GM19372 (cell line): ENCODE data around the gene CCR1.
"Not testable (repeated sequence)": the region's sequence is repeated elsewhere in the genome, so short reads cannot be mapped to it uniquely, and the experiment has no call there.

ENCODE experiments used
- ATAC-seq: cut with Tn5 transposase; IDR thresholded peaks from one replicate; pipeline ENCODE4 v1.9.1; 2021; ENCODE audit warnings: mild to moderate bottlenecking, low read depth, moderate library complexity; ENCODE audit not compliant: unreplicated experiment

The CCR1 gene

DNA sequence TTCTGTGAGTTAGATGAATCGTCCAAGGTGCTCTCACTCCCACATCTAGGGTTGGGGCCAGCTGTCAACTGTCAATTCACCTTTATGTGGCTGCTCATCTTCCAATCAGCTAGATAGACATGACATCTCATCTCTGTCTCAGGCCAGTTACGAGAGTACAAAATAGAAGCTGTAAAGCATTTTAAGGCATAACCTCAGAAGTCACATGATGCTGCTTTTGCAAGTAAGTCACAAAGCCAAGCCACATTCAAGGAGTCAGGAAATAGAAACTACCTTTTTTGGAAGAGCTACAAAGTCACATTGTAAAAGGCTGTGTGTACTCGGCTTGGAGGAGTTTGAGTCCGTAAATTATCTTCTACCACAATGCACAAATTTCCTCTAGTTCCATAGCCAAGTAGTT is 5.1 kb upstream of the CCR1 start:
- no peak for ATAC-seq

- no peak for ATAC-seq
Measured at GRCh38 chr3:46212101-46212500, 4.0 kb upstream of the CCR1 start.

DNA sequence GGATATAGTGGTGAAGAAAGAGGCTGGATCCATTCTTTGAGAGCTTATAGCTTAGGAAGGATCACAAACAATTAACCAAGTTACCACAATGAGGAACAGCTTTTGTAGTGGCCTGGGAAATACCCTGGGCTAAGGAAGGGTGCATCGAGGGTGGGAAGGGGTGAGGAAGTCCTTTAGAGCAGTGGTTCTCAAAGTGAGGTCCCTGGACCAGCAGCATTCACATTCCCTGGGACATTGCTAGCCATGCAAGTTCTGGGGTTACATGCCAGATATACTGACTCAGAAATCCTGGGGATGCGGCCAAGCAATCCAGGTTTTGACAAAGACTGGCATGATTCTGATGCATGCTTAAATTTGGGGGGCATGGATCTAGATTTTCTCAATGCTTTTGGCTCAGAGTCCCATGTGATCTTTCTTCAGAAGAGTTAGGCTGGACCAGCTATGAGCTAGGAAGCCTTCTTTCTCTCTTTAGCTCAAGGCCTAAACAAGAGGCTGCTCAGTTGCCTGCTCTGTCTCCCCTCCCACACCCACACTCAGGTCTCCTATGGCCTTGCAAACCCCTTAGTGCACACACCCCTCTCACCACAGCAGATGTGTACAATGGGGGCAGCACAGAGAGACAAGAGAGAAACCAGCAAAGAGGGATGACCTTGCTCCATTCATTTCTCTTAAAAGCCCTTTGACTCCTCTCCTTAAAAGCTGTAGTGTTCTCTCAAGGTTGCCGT is 1.8 kb upstream of the CCR1 start:
- no peak for ATAC-seq

- no peak for ATAC-seq
Measured at GRCh38 chr3:46209053-46209452, 940 bp upstream of the CCR1 start.

- ATAC-seq: not testable (repeated sequence)
Measured at GRCh38 chr3:46207514-46207913, 599 bp downstream of the CCR1 start.

DNA sequence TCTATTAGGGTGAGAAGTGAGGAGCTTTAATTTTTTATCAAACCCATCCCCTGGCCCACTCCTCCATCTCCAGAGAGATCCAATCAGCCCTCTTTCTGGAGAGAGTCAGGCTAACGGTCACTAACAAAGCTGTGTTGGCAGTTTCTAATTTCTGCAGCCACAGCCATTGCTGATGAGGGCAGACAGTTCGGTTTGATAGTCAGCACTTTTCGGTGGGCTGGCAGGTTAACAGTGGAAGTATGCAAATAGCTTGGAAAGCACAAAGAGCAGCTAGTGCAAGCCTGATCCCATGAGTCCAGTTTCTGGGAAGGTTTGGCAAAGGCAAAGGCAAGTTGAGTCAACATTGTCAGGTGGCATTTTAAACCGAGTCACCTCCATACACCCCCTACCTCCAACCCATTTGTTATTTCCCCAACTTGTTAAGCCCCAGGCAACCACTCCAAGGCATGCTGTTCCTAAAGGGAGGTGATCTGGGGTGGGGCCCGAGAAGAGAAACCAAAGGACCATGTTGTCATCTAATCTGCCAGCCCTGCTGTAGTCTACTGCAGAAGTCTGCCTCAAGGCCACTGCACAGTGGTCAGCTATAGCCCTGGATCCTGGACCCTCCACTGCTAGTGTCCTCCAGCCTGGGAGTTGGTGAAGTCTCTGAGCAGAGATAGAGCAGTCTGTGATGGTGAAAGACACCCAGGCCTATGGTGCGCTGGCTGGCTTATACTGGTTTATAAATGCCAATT is 1.7 kb downstream of the CCR1 start:
- no peak for ATAC-seq

DNA sequence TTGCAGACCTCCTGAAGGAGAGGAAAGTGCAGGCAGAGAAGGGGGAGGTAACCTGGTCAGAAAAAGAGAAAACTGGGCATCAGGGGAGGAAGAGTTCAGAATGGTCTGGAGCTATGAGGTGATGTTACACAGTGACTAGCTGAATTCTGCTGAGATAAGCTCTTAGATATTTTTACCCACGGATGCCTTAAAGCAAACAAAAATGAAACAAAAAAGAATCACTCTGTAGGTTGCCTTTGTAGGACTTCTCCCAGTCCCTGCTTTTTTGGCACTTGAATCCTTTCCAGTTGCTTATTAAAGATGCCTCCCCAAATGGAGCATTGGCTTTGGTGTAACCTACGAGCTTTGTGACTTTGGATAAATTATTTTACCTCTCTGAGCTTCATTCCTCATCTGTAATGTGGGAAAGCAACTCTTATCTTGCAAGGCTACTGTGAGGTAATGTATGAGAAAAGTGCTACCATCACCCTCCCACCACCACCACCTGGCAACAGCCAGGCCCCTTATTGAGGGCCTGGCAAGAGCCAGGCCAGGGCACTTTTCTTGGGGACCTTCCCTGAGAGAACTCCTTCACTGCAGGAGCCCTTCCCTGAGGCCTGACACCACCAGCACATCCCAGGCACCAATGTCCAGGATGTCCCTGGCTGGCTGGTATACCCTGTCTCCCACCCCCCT is 2.7 kb downstream of the CCR1 start:
- ATAC-seq: no peak

DNA sequence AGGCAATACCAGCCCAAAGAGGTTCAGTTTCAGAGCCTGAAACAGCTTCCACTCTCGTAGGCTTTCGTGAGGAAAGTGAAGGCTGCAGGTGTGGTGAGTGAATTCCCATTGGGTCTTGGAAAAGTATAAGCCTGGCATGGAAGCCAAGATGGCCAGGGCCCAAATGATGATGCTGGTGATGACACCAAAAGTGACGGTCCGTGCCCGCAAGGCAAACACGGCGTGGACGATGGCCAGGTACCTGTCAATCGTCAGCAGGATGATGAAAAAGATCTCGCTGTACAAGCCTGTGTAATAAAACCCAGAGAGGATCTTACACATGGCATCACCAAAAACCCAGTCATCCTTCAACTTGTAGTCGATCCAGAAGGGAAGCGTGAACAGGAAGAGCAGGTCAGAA is 4.4 kb downstream of the CCR1 start:
- no peak for ATAC-seq

DNA sequence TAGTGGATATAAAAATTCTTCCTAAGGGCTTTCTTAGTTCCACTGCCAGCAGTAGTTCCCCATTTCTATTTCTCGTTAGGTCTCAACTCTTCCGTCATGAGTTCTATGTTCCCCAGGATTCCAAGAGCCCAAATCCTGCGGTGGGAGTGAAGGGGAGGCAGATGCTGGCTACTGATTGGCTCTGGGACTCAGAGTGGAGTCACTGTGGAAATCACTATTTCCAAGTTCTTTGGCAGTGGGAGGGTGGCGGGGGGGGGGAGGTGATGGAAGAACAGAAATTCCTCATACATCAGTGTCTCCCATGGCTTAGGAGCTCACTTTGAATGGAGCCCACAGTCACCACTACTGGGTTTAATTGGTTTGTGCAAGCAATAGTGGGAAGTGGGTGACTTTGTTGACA is 5.6 kb downstream of the CCR1 start:
- no peak for ATAC-seq

- no peak for ATAC-seq
Measured at GRCh38 chr3:46200790-46201189, 7.3 kb downstream of the CCR1 start.

DNA sequence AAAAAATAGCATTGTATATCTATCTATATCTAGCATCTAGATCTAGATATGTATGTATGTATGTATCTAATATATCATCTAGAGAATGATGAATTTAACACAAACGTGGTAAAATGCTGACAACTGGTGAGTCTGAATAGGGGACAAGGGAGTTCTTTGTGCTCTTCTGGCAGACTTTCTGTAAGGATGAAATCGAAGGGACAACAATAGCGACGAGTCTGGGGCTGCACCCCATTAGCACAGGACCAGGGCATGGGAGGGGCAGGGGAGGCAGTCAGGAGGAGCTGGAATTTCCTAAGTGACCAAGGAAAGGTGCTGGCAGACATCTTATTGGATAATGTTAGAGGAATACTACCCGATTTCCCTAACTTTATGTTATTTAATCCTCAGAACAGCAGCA is 7.9 kb downstream of the CCR1 start:
- no peak for ATAC-seq

GRCh38 chr3:46196261-46196957 is 11.7 kb downstream of the CCR1 start:
- ATAC-seq: no peak

DNA sequence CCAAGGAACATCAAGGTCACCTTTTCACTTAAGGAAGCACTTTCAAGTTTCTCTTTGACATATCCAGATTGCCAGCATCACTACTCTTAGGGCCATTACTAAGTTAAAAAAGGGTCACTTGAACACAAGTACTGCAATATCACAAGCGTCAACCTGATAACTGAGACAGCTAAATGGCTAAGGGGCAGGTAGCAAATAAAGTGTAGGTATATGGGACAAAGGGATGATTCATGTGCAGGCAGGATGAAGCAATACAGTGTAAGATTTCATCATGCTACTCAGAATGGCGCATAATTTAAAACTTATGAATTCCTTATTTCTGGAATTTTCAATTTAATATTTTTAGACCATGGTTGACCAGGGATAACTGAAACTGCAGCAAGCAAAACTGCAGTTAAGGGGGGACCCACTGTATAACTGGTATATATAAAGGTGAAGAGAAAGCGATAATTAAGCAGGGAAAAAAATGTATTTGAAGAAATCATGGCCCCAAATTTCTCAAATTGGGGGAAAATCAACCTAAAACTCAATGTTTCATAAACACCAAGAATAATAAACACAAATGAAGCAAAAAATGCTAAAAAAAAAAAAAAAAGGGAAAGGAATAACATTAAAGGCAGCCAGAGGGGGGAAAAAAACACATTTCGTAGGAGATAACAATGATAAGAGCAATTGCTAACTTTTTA is 13.1 kb downstream of the CCR1 start:
- no peak for ATAC-seq

- no peak for ATAC-seq
Measured at GRCh38 chr3:46193436-46193835, 14.7 kb downstream of the CCR1 start.

DNA sequence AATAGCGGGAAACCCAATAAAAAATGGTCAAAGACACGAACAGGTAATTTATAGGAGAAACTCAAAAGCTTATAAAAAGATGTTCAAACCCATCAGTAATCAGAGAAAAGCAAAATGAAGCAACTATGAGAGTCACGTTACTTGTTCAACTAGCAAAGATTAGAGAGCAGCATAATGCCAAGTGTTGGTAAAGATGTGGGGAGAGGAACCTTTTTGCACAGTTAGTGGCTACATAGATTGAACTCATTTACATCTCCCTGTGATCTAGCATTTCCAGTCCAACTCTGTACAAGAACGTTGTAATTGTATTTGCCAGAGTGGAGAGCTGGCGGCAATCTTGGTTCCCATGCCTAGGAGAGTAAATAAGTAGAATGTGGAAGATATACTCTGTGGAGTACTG is 15.2 kb downstream of the CCR1 start:
- no peak for ATAC-seq

GRCh38 chr3:46191730-46192129 is 16.4 kb downstream of the CCR1 start:
- ATAC-seq: no peak

GRCh38 chr3:46188708-46189107 is 19.4 kb downstream of the CCR1 start:
- ATAC-seq: no peak

DNA sequence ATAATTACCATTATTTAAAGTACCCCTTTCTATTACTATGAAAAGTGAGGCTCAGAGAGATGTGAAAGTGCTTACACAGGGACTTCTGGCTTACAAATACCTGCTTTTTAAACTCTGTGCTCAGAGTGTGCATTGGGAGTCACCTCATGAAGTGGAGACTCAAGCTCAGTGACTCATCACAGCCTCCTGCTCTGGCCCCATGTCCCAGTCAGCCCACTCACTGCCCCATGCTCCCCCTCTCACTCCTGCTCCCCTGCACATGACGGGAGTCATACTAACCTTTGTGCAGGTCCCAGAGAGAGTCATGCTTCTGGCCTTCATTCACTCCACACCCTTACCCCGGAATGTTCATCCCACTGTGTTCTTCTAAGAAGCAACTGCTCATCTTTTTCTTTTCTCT is 20.2 kb downstream of the CCR1 start:
- no peak for ATAC-seq

DNA sequence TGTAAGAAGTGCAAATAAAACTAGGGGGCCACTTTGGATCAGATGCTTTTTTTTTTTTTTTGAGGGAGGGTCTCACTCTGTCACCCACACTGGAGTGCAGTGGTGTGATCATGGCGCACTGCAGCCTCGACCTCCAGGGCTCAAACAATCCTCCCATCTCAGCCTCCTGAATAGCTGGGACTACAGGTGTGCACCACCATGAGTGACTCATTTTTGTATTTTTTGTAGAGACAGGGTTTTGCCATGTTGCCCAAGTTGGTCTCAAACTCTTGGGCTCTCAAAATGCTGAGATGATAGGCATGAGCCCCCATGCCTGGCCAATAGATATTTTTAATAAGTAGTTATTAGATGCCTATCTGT is 20.8 kb downstream of the CCR1 start:
- no peak for ATAC-seq

GRCh38 chr3:46186471-46187340 is 21.4 kb downstream of the CCR1 start:
- no peak for ATAC-seq
